GM11168 (cell line): ENCODE results near the gene C12orf54.
"Not testable (repeated sequence)": the region's sequence is repeated elsewhere in the genome, so short reads cannot be mapped to it uniquely, and the experiment has no call there.

Experiments
- in situ Hi-C: fragments of 300-500 bp; cut with MboI; formaldehyde crosslinking; loops from one replicate; pipeline ENCODE4 v1.12.0; 2022; ENCODE audit warnings: low sequenced_read_pairs; ENCODE audit not compliant: unreplicated experiment

C12orf54 gene

GRCh38 chr12:48482198-48482597, at the start of gene C12orf54:
TSS of gene C12orf54 (plus strand) at chr12:48482498. CDS start at chr12:48483297, 799 bp downstream.
- in situ Hi-C loops = no loop called here

- in situ Hi-C loops = not testable (repeated sequence)
Measured at GRCh38 chr12:48434016-48434415, 48.3 kb upstream of the C12orf54 start.

GRCh38 chr12:48441069-48441468, 41.2 kb upstream of the C12orf54 start:
- in situ Hi-C loops = no loop called here

GRCh38 chr12:48442179-48442847, 40.0 kb upstream of the C12orf54 start:
- in situ Hi-C loops = no loop called here

- in situ Hi-C loops = no loop called here
Measured at GRCh38 chr12:48445538-48445937, 36.8 kb upstream of the C12orf54 start.

GRCh38 chr12:48446161-48446776, 36.0 kb upstream of the C12orf54 start:
- in situ Hi-C loops = no loop called here

GRCh38 chr12:48447755-48448154, 34.5 kb upstream of the C12orf54 start:
- in situ Hi-C loops = no loop called here

- in situ Hi-C loops = no loop called here
Measured at GRCh38 chr12:48451372-48451771, 30.9 kb upstream of the C12orf54 start.

GRCh38 chr12:48452961-48453360, 29.3 kb upstream of the C12orf54 start:
- in situ Hi-C loops = not testable (repeated sequence)

GRCh38 chr12:48454667-48455066, 27.6 kb upstream of the C12orf54 start:
- in situ Hi-C loops = no loop called here

GRCh38 chr12:48455116-48455515, 27.2 kb upstream of the C12orf54 start:
- in situ Hi-C loops = no loop called here

- in situ Hi-C loops = no loop called here
Measured at GRCh38 chr12:48459259-48459658, 23.0 kb upstream of the C12orf54 start.

GRCh38 chr12:48469027-48469426, 13.3 kb upstream of the C12orf54 start:
- in situ Hi-C loops = not testable (repeated sequence)

GRCh38 chr12:48472259-48472658, 10.0 kb upstream of the C12orf54 start, which contains the start of gene ANP32D:
TSS of gene ANP32D (plus strand) at chr12:48472559. CDS start at chr12:48472665, 106 bp downstream.
- in situ Hi-C loops = no loop called here

GRCh38 chr12:48473061-48473460, 9.2 kb upstream of the C12orf54 start:
- in situ Hi-C loops = no loop called here

GRCh38 chr12:48474497-48474896, 7.8 kb upstream of the C12orf54 start:
- in situ Hi-C loops = not testable (repeated sequence)

GRCh38 chr12:48482930-48483329, 632 bp downstream of the C12orf54 start:
- in situ Hi-C loops = no loop called here

GRCh38 chr12:48486261-48486660, 4.0 kb downstream of the C12orf54 start:
- in situ Hi-C loops = no loop called here

- in situ Hi-C loops = no loop called here
Measured at GRCh38 chr12:48486679-48487078, 4.4 kb downstream of the C12orf54 start.

- in situ Hi-C loops = no loop called here
Measured at GRCh38 chr12:48489012-48489411, 6.7 kb downstream of the C12orf54 start.

- in situ Hi-C loops = not testable (repeated sequence)
Measured at GRCh38 chr12:48489456-48489855, 7.2 kb downstream of the C12orf54 start.

GRCh38 chr12:48500281-48500680, 18.0 kb downstream of the C12orf54 start:
- in situ Hi-C loops = not testable (repeated sequence)
